Muscle layer of duodenum (tissue), 2 donors: Measurements from ENCODE around the gene APPL2.
"Not testable (repeated sequence)": the region's sequence is repeated elsewhere in the genome, so short reads cannot be mapped to it uniquely, and the experiment has no call there.

Experiments used
- H3K27ac ChIP-seq: one replicate; pipeline ENCODE4 v1.7.0; 2013; ENCODE audit warnings: mild to moderate bottlenecking, low read length
- H3K27me3 ChIP-seq: one replicate; pipeline ENCODE4 v1.7.0; 2013; ENCODE audit warnings: low read depth, mild to moderate bottlenecking, control low read depth, low read length
- H3K36me3 ChIP-seq, 2 donors: one replicate each; pipeline ENCODE4 v1.7.0; 2013; ENCODE audit warnings: low read length in 2 of 2, control low read depth in 1 of 2, mild to moderate bottlenecking in 1 of 2; ENCODE audit not compliant: insufficient read depth in 2 of 2, control insufficient read depth in 1 of 2
- H3K4me1 ChIP-seq, 2 donors: one replicate each; pipeline ENCODE4 v1.7.0; 2013; ENCODE audit warnings: low read length in 2 of 2, mild to moderate bottlenecking in 2 of 2, control low read depth in 1 of 2, moderate library complexity in 1 of 2; ENCODE audit not compliant: insufficient read depth in 2 of 2, control insufficient read depth in 1 of 2
- H3K4me3 ChIP-seq, 2 donors: one replicate each; pipeline ENCODE4 v1.7.0; 2013; ENCODE audit warnings: low read length in 2 of 2, low read depth in 1 of 2, mild to moderate bottlenecking in 1 of 2
- H3K9me3 ChIP-seq, 2 donors: one replicate each; pipeline ENCODE4 v1.7.0; 2013; ENCODE audit warnings: low read length in 2 of 2, control low read depth in 1 of 2, mild to moderate bottlenecking in 1 of 2; ENCODE audit not compliant: control insufficient read depth in 1 of 2
- donor health status: healthy.

The APPL2 gene

GRCh38 chr12:105253866-105254513 is 18.0 kb upstream of the APPL2 start:
- no peaks in the 10 kb centered on the region for H3K4me1 ChIP-seq
- H3K27ac ChIP-seq: no peak overlapping the region
- H3K9me3 ChIP-seq: no peaks in the 10 kb centered on the region
- no peak overlapping the region for H3K4me3 ChIP-seq
- H3K27me3 ChIP-seq: no peaks in the 10 kb centered on the region
- no peaks in the 10 kb centered on the region for H3K36me3 ChIP-seq

DNA sequence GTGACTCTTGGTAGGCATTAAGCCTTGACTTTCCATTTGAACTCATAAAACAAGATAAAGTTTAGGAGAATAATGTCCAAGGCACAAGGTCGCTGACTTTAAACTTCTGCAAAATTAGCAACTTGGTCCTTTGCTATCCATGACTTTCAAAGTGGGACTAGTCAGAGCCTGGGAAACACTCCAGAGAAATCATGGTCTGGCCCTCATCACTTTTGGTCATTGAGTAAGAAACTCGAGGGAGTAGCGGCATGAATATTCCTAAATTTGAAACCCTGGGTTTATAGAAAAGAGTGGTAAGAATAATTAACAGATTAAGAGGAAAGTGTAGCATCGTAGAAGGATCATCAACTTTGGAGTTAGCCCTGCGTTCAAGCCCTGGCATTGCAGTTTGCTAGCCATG is 16.9 kb upstream of the APPL2 start:
- Histone ChIP-seq H3K4me3 (no peak overlapping the region), H3K4me1 (no peaks in the 10 kb centered on the region), H3K27ac (no peak overlapping the region), H3K27me3 (no peaks in the 10 kb centered on the region), H3K9me3 (no peaks in the 10 kb centered on the region), H3K36me3 (no peaks in the 10 kb centered on the region)

GRCh38 chr12:105245776-105246427 is 9.9 kb upstream of the APPL2 start:
- not testable (repeated sequence) for H3K36me3 ChIP-seq, H3K27ac ChIP-seq, H3K9me3 ChIP-seq, H3K27me3 ChIP-seq, H3K4me1 ChIP-seq, H3K4me3 ChIP-seq

DNA sequence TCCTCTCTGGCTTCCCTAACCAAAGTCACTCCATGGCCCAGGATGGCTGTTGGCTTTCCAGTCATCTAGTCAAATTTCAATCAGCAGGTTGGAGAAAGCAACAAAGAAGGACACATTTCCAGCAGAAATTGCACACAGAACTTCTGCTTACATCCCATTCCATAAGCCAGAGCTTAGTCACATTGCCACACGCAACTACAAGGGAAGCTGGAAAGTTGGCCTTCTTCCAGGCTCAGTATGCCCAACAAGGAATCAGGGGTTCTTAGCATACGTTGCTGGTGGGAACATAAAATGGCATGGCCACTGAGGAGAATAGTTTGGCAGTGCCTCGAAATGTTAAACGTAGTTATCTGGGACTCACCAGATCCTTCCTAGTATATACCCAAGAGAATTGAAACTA is 9.3 kb upstream of the APPL2 start:
- H3K36me3 ChIP-seq: no peaks in the 10 kb centered on the region
- H3K9me3 ChIP-seq: no peaks in the 10 kb centered on the region
- H3K27me3 ChIP-seq: no peaks in the 10 kb centered on the region
- no peak overlapping the region for H3K27ac ChIP-seq
- H3K4me3 ChIP-seq: no peak overlapping the region
- H3K4me1 ChIP-seq: no peaks in the 10 kb centered on the region

- Histone ChIP-seq H3K27ac (no peak overlapping the region), H3K4me3 (no peak overlapping the region), H3K9me3 (no peaks in the 10 kb centered on the region), H3K36me3 (no peaks in the 10 kb centered on the region), H3K4me1 (no peaks in the 10 kb centered on the region), H3K27me3 (no peaks in the 10 kb centered on the region)
Measured at GRCh38 chr12:105240228-105240627, 4.3 kb upstream of the APPL2 start.

- no peaks in the 10 kb centered on the region for H3K9me3 ChIP-seq
- H3K27ac ChIP-seq: no peak overlapping the region
- peaks cover 6 to 7% of the 10 kb centered on the region in 2 donors for H3K4me1 ChIP-seq
- no peaks in the 10 kb centered on the region for H3K27me3 ChIP-seq
- no peak overlapping the region for H3K4me3 ChIP-seq
- no peaks in the 10 kb centered on the region for H3K36me3 ChIP-seq
Measured at GRCh38 chr12:105239304-105239703, 3.3 kb upstream of the APPL2 start.

- H3K4me3 ChIP-seq: no peak overlapping the region
- no peaks in the 10 kb centered on the region for H3K27me3 ChIP-seq
- peaks cover 13 to 23% of the 10 kb centered on the region in 2 donors for H3K4me1 ChIP-seq
Measured at GRCh38 chr12:105237666-105238065, 1.7 kb upstream of the APPL2 start.

DNA sequence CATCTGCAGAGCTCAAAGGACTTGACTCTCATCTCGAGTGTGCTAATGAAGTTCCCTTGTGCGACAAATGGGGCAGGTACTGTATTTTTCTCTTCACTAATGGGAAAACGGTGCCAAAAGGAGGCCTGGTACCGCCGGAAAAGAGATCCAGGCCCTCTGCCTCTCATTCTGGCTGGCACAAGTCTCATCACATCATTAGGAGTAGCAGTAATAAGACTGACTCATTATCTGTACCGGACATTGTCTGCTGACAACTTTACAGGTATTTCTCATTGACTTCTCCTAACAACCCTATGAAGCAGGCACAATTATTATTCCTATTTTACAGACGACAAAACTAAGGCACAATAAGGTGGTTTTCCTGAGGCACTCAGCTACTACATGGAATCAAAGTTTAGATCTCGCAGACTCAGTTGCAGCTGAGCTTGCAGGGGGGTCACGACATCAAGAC is 668 bp downstream of the APPL2 start:
- H3K9me3 ChIP-seq: no peaks in the 10 kb centered on the region
- no peaks in the 10 kb centered on the region for H3K36me3 ChIP-seq
- H3K4me1 ChIP-seq: peaks cover 13 to 31% of the 10 kb centered on the region in 2 donors
- H3K27me3 ChIP-seq: no peaks in the 10 kb centered on the region
- peak overlapping the region; percentile 86 to 90 for H3K4me3 ChIP-seq
- H3K27ac ChIP-seq: peak overlapping the region; percentile 61

More at GRCh38 chr12:105237666-105238065, 1.7 kb upstream of the APPL2 start:
- Histone ChIP-seq H3K36me3 (no peaks in the 10 kb centered on the region), H3K9me3 (no peaks in the 10 kb centered on the region), H3K27ac (no peak overlapping the region)

DNA sequence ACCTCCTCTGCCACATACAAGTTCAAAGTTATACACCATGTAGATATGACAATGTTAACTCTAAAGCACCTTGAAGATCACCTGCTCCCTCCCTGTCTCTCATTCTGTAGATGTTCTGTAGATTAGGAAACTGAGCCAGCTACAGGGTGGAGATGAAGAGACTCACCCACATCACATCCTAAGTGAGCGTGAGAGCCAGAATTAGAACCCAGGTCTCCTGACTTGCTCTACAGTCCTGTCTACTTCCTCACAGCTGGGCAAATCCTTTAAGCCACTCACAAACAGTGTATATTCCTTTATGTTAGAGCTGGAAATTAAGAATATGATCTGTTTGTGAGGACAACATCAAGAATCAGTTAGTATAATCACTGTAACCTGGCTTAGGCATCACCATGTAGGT is 1.8 kb downstream of the APPL2 start:
- H3K27me3 ChIP-seq: no peaks in the 10 kb centered on the region
- peaks cover 17 to 31% of the 10 kb centered on the region in 2 donors for H3K4me1 ChIP-seq
- H3K9me3 ChIP-seq: no peaks in the 10 kb centered on the region
- peak overlapping the region; percentile 54 for H3K27ac ChIP-seq
- H3K4me3 ChIP-seq: peak overlapping the region; percentile 86 to 90
- H3K36me3 ChIP-seq: peaks cover 0 to 3% of the 10 kb centered on the region in 2 donors

DNA sequence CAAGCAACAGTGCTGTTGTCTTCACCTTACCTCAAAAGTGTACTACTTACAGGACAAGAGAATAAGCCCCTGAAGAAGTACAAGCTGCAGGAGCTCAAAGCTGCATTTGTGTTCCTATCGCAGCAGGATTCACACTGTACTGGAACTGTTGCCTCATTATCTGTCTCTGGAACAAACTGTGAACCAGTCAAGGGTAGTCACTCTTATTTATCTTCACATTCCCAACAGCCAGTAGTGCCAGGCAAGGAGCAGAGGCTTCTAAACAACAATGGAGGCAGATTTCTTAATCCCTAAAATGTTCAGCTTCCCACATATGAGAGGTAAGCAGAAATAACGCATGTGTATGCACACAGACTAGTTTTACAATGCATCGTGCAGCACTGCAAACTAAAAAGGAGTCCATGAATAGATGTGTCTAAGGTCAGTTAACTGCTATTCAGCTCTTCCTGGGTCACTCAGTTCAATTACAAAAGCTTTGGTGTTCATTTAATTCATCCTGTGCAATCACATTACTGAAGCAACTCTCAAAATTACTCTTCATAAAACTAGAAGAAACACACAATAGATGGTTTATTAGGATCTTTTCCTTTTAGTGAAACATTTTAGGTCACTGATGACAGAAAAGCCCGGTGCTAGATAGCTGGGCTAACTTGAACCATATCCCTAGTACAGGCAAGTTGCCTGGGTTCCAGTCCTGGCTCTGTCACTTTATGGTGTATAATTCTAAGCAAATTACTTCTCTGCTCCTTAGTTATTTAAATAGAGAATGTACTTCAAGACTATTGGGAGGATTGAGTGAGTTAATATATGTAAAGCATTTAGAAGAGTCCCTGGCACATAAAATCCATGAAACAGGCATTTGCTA is 2.7 kb downstream of the APPL2 start:
- H3K4me1 ChIP-seq: peaks cover 19 to 31% of the 10 kb centered on the region in 2 donors
- peak overlapping the region in 1 of 2 donors; percentile 86 for H3K4me3 ChIP-seq
- no peaks in the 10 kb centered on the region for H3K27me3 ChIP-seq
- H3K9me3 ChIP-seq: no peaks in the 10 kb centered on the region
- no peak overlapping the region for H3K27ac ChIP-seq
- peaks cover 7% of the 10 kb centered on the region in 2 donors for H3K36me3 ChIP-seq

GRCh38 chr12:105231396-105231795 is 4.6 kb downstream of the APPL2 start:
- H3K9me3 ChIP-seq: no peaks in the 10 kb centered on the region
- no peaks in the 10 kb centered on the region for H3K27me3 ChIP-seq
- peaks cover 13 to 15% of the 10 kb centered on the region in 2 donors for H3K36me3 ChIP-seq
- peaks cover 19 to 32% of the 10 kb centered on the region in 2 donors for H3K4me1 ChIP-seq
- no peak overlapping the region for H3K4me3 ChIP-seq
- no peak overlapping the region for H3K27ac ChIP-seq
